ENCODE data around the gene SETBP1.

The SETBP1 gene

GRCh38 chr18:44841221-44841620, 160.5 kb downstream of the SETBP1 start:
- TF ChIP-seq Cebpa-rat (IDR thresholded peaks at IDR 0.05): no peak
- H3K27me3 ChIP-seq: peaks cover 0 to 9% (median 0%) of the 10 kb centered on the region in 11 experiments; a peak in 2 of 22 replicates

GRCh38 chr18:44841752-44842587, 161.3 kb downstream of the SETBP1 start:
- Histone ChIP-seq H3K36me3 (no peaks in the 10 kb centered on the region), H3K9me3 (replicated peaks in 1 of 11) (peaks cover 0 to 33% (median 11%) of the 10 kb centered on the region in 11 experiments; a peak in 17 of 22 replicates), H3K4me1 (peaks cover 43 to 57% (median 53%) of the 10 kb centered on the region in 10 experiments), H3K9ac (no peak overlapping the region), H3K27me3 (peaks cover 0 to 9% (median 0%) of the 10 kb centered on the region in 11 experiments; a peak in 2 of 22 replicates), H4K20me1 (peaks cover 0 to 6% (median 0%) of the 10 kb centered on the region in 11 experiments; a peak in 2 of 22 replicates), H3K4me2 (peak overlapping the region; percentile 21 to 71 (median 55)), H3K27ac (0 out of 22 replicates have a peak overlapping the region, but pooled peaks of 1 of the 11 experiments have one; percentile 30), H3K4me3 (no peak overlapping the region)
- TF ChIP-seq Cebpa-rat (IDR thresholded peaks at IDR 0.05): no peak

More at GRCh38 chr18:44841221-44841620, 160.5 kb downstream of the SETBP1 start:
- H3K4me2 ChIP-seq: peak overlapping the region in 7 of 11 experiments; percentile 21 to 71 (median 63); a peak in 7 of 22 replicates
- H3K9me3 ChIP-seq (replicated peaks in 1 of 11): peaks cover 0 to 33% (median 11%) of the 10 kb centered on the region in 11 experiments; a peak in 17 of 22 replicates
- H3K4me1 ChIP-seq: peaks cover 43 to 58% (median 53%) of the 10 kb centered on the region in 10 experiments
- no peaks in the 10 kb centered on the region for H3K36me3 ChIP-seq
- no peak overlapping the region for H3K9ac ChIP-seq
- no peak overlapping the region for H3K27ac ChIP-seq
- peaks cover 0 to 6% (median 0%) of the 10 kb centered on the region in 11 experiments; a peak in 2 of 22 replicates for H4K20me1 ChIP-seq
- no peak overlapping the region for H3K4me3 ChIP-seq

GRCh38 chr18:44842588-44843412, 162.1 kb downstream of the SETBP1 start:
- Histone ChIP-seq H3K27ac (no peak overlapping the region), H3K4me3 (no peak overlapping the region), H3K4me1 (peaks cover 37 to 54% (median 49%) of the 10 kb centered on the region in 10 experiments), H3K4me2 (peak overlapping the region; percentile 21 to 71 (median 55)), H4K20me1 (peaks cover 0 to 6% (median 0%) of the 10 kb centered on the region in 11 experiments; a peak in 2 of 22 replicates), H3K9me3 (replicated peaks in 1 of 11) (peaks cover 0 to 33% (median 11%) of the 10 kb centered on the region in 11 experiments; a peak in 17 of 22 replicates), H3K36me3 (no peaks in the 10 kb centered on the region), H3K27me3 (peaks cover 0 to 9% (median 0%) of the 10 kb centered on the region in 11 experiments; a peak in 2 of 22 replicates), H3K9ac (no peak overlapping the region)
- no peak for TF ChIP-seq Cebpa-rat (IDR thresholded peaks at IDR 0.05)

- Histone ChIP-seq H3K9me3 (replicated peaks in 1 of 11) (peaks cover 0 to 33% (median 11%) of the 10 kb centered on the region in 11 experiments; a peak in 17 of 22 replicates), H3K4me2 (no peak overlapping the region), H3K27ac (no peak overlapping the region), H3K4me1 (peaks cover 28 to 54% (median 43%) of the 10 kb centered on the region in 10 experiments), H3K4me3 (no peak overlapping the region), H3K36me3 (no peaks in the 10 kb centered on the region), H3K27me3 (peaks cover 0 to 9% (median 0%) of the 10 kb centered on the region in 11 experiments; a peak in 1 of 22 replicates), H4K20me1 (peaks cover 0 to 5% (median 0%) of the 10 kb centered on the region in 11 experiments; a peak in 3 of 22 replicates), H3K9ac (no peak overlapping the region)
- no peak for TF ChIP-seq Cebpa-rat (IDR thresholded peaks at IDR 0.05)
These were observed 163.8 kb downstream of the SETBP1 start for GRCh38 chr18:44844486-44844885.

- Histone ChIP-seq H3K27ac (no peak overlapping the region), H3K9me3 (replicated peaks in 1 of 11) (peaks cover 0 to 28% (median 11%) of the 10 kb centered on the region in 11 experiments; a peak in 17 of 22 replicates), H3K36me3 (no peaks in the 10 kb centered on the region), H3K27me3 (0 out of 22 replicates have a peak, but pooled peaks cover 0 to under 1% (median 0%) of the 10 kb centered on the region in 11 experiments), H3K4me3 (no peak overlapping the region), H4K20me1 (peaks cover 0 to 5% (median 0%) of the 10 kb centered on the region in 11 experiments; a peak in 1 of 22 replicates), H3K4me2 (no peak overlapping the region), H3K4me1 (peaks cover 18 to 64% (median 49%) of the 10 kb centered on the region in 10 experiments), H3K9ac (no peak overlapping the region)
- no peak for TF ChIP-seq Cebpa-rat (IDR thresholded peaks at IDR 0.05)
These were observed 165.8 kb downstream of the SETBP1 start for GRCh38 chr18:44846450-44846849.

- H3K4me2 ChIP-seq: peak overlapping the region in 9 of 11 experiments; percentile 27 to 77 (median 66); a peak in 17 of 22 replicates
- H3K4me3 ChIP-seq: no peak overlapping the region
- H3K9ac ChIP-seq: no peak overlapping the region
- H4K20me1 ChIP-seq: peaks cover 0 to 9% (median 0%) of the 10 kb centered on the region in 11 experiments; a peak in 1 of 22 replicates
- H3K27ac ChIP-seq: no peak overlapping the region
- H3K27me3 ChIP-seq: peaks cover 0 to 6% (median 0%) of the 10 kb centered on the region in 11 experiments; a peak in 1 of 22 replicates
- peaks cover 0 to 69% (median 48%) of the 10 kb centered on the region in 10 experiments; a peak in 17 of 20 replicates for H3K4me1 ChIP-seq
- no peak for TF ChIP-seq Cebpa-rat (IDR thresholded peaks at IDR 0.05)
- H3K36me3 ChIP-seq: no peaks in the 10 kb centered on the region
- peaks cover 0 to 14% (median 8%) of the 10 kb centered on the region in 11 experiments; a peak in 17 of 22 replicates for H3K9me3 ChIP-seq (replicated peaks in 1 of 11)
These were observed 168.1 kb downstream of the SETBP1 start for GRCh38 chr18:44848644-44849335.

GRCh38 chr18:44849361-44849760, 168.7 kb downstream of the SETBP1 start:
- peak overlapping the region in 9 of 11 experiments; percentile 27 to 77 (median 66); a peak in 17 of 22 replicates for H3K4me2 ChIP-seq

More at GRCh38 chr18:44849361-44849760, 168.7 kb downstream of the SETBP1 start:
- H3K27me3 ChIP-seq: peaks cover 0 to 6% (median 0%) of the 10 kb centered on the region in 11 experiments; a peak in 1 of 22 replicates
- no peak overlapping the region for H3K4me3 ChIP-seq
- H3K9me3 ChIP-seq (replicated peaks in 1 of 11): peaks cover 0 to 12% (median 5%) of the 10 kb centered on the region in 11 experiments; a peak in 15 of 22 replicates
- no peak overlapping the region for H3K9ac ChIP-seq
- H3K36me3 ChIP-seq: no peaks in the 10 kb centered on the region
- H3K27ac ChIP-seq: no peak overlapping the region
- H3K4me1 ChIP-seq: peaks cover 0 to 69% (median 48%) of the 10 kb centered on the region in 10 experiments; a peak in 17 of 20 replicates
- H4K20me1 ChIP-seq: peaks cover 0 to 9% (median 0%) of the 10 kb centered on the region in 11 experiments; a peak in 1 of 22 replicates
- TF ChIP-seq Cebpa-rat (IDR thresholded peaks at IDR 0.05): no peak
